Activated CD4-positive, alpha-beta T cell treated with anti-CD3 and anti-CD28 coated beads, Interleukin-2, amount 50 U/mL, for 1 hour (primary cell): ENCODE data around the gene LRRIQ4.
A peak's percentile ranks its signal among the peaks of the same experiment; 100 is the strongest.

Experiments
- DNase-seq: peaks from one replicate; pipeline ENCODE4 v3.0.0-alpha.2; 2020

LRRIQ4 gene

GRCh38 chr3:169811631-169812331 lies 889 bp upstream of the LRRIQ4 start:
- DNase-seq, result no peak

DNA sequence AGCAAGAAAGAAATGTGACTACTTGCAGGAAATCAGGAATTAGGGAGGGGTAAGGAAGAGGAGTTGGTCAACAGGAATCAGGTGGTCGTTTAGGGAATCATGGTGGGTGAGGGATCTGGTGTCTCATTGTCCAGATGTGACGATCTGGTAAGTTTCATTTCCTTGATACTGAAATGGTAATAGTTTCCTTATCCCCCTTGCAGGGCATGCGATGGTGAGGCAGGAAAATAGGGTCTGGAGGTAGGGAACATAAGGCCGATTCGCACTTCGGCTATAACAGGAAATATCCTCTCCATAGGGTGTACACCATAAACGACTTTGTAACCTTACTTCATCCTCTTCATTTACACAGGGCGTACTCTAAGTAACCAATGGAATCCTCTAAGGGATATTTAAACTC lies 608 bp downstream of the LRRIQ4 start:
- DNase-seq, result no peak

GRCh38 chr3:169813757-169814517 lies 1.3 kb downstream of the LRRIQ4 start:
- peak; percentile 64 for DNase-seq

GRCh38 chr3:169815590-169816150 lies 3.0 kb downstream of the LRRIQ4 start:
- DNase-seq, result no peak

DNA sequence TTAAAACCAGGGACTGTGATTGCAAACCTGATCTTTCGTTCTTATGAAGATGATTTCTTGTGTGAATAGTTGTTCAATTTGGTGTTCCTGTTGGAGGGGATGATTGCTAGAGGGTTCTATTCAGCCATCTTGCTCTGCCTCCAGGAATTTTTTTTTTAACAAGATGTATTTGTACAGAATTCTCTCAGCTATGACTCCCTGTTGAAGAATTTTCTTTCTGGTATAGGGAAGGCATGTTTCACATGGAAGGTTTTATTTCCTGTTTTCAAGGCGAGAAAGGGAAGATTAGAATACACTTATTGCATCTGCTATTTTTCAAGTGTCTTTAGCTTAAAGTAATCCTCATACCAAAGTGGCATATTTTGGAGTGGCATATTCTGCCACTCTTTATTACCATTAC lies 5.6 kb downstream of the LRRIQ4 start:
- no peak for DNase-seq

GRCh38 chr3:169822091-169822490 lies 9.4 kb downstream of the LRRIQ4 start:
- DNase-seq, result no peak

DNA sequence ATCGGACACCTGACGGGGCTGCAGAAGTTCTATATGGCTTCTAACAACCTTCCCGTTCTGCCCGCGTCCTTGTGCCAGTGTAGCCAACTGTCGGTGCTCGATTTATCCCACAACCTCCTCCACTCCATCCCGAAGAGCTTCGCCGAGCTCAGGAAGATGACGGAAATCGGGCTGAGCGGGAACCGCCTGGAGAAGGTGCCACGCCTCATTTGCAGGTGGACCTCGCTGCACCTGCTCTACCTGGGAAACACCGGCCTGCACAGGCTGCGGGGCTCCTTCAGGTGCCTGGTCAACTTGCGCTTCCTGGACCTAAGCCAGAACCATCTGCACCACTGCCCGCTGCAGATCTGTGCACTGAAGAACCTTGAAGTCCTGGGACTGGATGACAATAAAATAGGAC lies 9.9 kb downstream of the LRRIQ4 start:
- DNase-seq, result no peak

GRCh38 chr3:169822983-169823382 lies 10.3 kb downstream of the LRRIQ4 start:
- DNase-seq, result no peak

DNA sequence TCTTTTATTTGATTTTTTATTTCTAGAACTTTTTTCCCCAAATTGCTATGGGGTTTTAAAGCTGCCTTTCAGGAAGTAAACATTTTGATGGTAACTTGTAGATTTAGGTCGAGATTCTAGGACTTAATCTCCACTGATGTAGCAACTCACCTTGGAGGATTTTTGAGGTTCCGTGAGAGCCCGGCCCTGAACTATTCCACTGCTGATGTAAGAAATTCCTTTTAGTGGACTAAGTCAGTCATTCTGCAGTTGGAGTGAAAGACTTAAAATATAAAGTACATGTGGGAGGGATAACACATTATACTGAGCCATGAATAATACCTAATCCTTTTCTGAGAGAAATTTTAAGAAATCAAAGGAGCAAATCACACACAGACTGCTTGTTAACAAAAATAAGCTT lies 12.6 kb downstream of the LRRIQ4 start:
- no peak for DNase-seq

- DNase-seq, result no peak
These were observed 15.0 kb downstream of the LRRIQ4 start for GRCh38 chr3:169827712-169828111.

DNA sequence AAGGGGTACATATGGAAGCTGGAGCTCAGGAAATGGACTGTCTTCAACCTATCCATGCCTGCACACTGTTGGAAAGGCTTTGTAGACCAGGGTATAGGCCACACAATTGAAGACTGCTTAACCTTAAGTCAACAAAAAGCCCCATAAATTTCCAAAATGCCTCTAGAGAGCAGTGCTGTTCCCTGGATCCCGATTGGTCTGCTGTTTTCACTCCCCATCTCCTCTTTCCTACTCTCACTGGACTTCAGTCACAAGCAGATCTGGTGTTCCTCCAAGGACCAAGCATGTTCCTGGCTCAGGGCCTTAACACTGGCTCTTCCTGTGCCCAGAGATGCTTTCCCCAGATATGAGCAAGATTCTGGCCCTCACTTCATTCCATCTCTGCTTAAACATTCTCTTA lies 22.9 kb downstream of the LRRIQ4 start:
- DNase-seq, result no peak

- no peak for DNase-seq
These were observed 23.6 kb downstream of the LRRIQ4 start for GRCh38 chr3:169836078-169836941.

- no peak for DNase-seq
These were observed 24.2 kb downstream of the LRRIQ4 start for GRCh38 chr3:169836942-169837275.

DNA sequence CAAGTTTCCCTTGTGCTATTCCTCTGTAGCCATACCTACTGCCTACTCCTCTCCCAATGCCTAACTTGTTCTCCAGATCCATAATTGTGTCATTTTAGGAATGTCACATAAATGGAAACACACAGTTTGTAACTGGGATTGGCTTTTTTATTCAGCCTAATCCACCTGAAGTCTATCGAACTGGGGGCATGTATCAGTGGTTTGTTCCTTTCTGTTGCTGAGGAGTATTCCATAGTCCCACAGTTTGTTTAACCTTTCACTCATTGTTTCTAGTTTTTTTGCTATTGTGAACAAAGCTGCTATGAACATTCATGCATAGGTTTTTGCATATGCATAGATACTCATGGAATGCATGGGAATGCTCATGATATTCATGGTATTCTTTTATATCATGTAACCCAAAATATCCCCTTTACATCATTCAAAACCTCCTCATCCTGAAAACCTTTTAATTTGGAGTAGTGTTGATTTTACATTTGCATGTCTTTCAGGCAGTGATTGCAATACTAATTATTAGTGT lies 25.9 kb downstream of the LRRIQ4 start:
- no peak for DNase-seq

DNA sequence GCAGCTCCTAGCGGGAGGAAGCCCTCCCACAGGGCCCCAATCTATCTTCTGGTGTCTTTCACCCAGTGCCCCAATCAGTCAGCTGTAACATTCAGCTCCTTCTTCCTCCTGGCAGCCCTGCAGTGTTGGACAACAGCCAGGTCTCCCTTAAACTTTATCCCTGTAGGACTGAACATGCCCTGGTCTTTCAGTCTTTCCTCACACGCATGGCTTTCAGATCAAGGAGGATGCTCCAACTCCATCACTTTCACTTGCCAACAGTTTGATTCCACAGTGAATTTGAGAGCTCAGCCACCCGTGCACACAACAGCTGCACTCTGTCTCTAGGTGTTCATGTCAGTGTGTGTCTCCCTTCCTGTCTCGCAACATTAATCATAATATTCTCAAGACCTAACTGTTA lies 28.5 kb downstream of the LRRIQ4 start:
- no peak for DNase-seq

DNA sequence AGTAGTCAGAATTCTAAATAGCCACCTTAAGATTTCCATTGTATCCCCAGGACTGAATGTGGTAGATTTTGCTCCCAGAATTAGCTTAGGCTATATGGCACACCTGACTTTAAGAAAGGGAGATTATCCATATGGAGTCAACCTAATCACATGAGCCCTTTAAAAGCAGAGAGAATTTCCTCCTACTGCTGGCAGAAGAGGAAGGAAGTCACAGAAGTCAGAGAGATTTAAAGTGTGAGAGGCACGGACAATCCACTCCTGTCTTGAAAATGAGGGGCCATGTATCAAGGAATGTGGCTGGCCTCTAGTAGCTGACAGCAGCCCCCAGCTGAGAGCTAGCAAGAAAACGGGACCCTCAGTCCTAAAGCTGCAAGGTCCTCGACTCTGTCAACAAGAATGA lies 30.3 kb downstream of the LRRIQ4 start:
- no peak for DNase-seq

GRCh38 chr3:169846458-169847193 lies 34.0 kb downstream of the LRRIQ4 start:
- DNase-seq, result no peak

DNA sequence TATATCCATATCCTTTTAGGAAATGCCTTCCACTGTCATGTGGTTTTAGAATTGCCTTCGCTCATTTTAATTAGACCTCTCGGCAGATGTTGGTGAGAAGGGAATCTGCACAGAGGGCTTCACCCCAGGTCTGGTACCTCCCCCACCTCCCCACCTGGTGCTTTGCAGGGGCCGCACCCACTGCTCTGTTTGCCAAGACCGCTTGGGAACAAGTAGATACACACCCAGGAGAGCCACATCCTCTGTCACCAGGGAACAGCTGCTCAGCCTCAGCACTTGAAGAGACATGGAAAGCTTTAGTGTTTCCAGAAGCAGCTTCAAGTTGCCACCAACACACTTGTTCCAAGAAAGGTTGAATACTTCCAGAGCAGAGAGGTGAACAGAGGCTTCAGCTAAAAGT lies 35.2 kb downstream of the LRRIQ4 start:
- no peak for DNase-seq

DNA sequence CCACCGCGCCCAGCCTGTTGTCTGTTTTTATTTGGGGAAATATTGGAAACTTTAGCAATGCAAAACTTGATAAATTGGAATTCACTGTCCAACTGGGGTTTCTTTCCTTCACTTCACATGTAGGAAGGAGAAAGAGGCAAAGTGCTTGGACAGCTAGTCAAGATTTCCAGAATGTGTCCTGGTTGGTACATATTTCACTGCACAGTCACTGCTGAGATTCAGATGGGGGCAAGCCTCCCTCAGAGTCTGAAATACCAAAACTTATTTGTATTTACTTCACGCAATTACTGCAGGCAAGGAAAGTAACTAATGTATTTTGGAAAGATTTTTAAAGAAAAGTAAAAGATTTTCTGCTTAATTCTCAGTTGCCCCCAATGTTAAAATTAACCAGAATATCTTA lies 36.1 kb downstream of the LRRIQ4 start:
- no peak for DNase-seq

- no peak for DNase-seq
These were observed 37.9 kb downstream of the LRRIQ4 start for GRCh38 chr3:169850618-169851017.

GRCh38 chr3:169855514-169855913 lies 42.8 kb downstream of the LRRIQ4 start:
- no peak for DNase-seq

DNA sequence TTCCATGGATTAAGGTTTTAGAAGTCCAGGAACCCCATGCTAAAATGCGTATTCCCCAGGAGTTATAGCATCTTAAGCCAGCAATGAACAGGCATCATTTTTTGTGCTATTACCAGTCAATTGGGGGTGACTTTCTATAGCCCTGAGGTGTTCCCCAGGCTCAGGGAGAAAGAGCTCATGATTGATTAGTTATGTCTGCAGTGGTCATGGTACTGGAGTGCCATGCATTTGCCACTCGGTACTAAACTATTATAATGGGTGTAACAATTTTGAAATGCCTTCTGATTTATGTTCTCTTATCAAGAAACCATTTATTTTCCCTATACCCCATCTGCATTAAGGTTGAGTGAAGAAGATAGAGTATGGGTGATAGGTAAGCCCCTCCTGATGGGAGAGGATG lies 45.1 kb downstream of the LRRIQ4 start:
- no peak for DNase-seq

GRCh38 chr3:169861871-169862270 lies 49.2 kb downstream of the LRRIQ4 start:
- DNase-seq, result no peak
